Esophagus muscularis mucosa (tissue), 4 donors: ENCODE measurements around the gene RPL27A. TPM values are rescaled to one million over a fixed set of nuclear protein-coding genes. Genes with fewer than 3 reads are reported as not detected.
A peak's percentile ranks its signal among the peaks of the same experiment; 100 is the strongest.

Source experiments
- DNase-seq: peaks from one replicate; pipeline ENCODE4 v3.0.0-alpha.2; 2017; ENCODE audit errors: extremely low spot score
- H3K27ac ChIP-seq, 4 donors: fragments of 200-600 bp; sonication (generic); replicated peaks in 1 of 4; 1 replicate in 3 of 4; 2 replicates in 1 of 4; pipeline ENCODE4 v1.5.1; 2016 to 2019; ENCODE audit warnings: mild to moderate bottlenecking in 1 of 4
- H3K27me3 ChIP-seq, 4 donors: fragments of 200-600 bp; sonication (generic); one replicate each; pipeline versions ENCODE4 v1.5.1 to v1.6.0; 2016 to 2019
- H3K36me3 ChIP-seq, 4 donors: fragments of 200-600 bp; sonication (generic); one replicate each; pipeline ENCODE4 v1.5.1; 2016 to 2019
- H3K4me1 ChIP-seq, 4 donors: fragments of 200-600 bp; sonication (generic); one replicate each; pipeline ENCODE4 v1.5.1; 2016 to 2019
- H3K4me3 ChIP-seq, 4 donors: fragments of 200-600 bp; sonication (generic); 1 replicate in 2 of 4; 2 replicates in 2 of 4; pipeline ENCODE4 v1.5.1; 2016 to 2019; ENCODE audit warnings: mild to moderate bottlenecking in 4 of 4, moderate library complexity in 1 of 4
- H3K9me3 ChIP-seq, 4 donors: fragments of 200-600 bp; sonication (generic); 1 replicate in 3 of 4; 2 replicates in 1 of 4; pipeline ENCODE4 v1.5.1; 2016 to 2019
- CTCF ChIP-seq, 3 experiments: fragments of 200-600 bp in 2 of 3; fragments of 450-650 bp in 1 of 3; sonication (generic) in 2 of 3; IDR thresholded peaks; one replicate each; pipeline ENCODE4 v1.5.1; 2017 to 2019; ENCODE audit warnings: antibody characterized with exemption in 3 of 3, mild to moderate bottlenecking in 2 of 3, moderate library complexity in 1 of 3
- EP300 ChIP-seq: sonication (generic); formaldehyde crosslinking; IDR thresholded peaks from one replicate; pipeline ENCODE4 v1.6.1; 2017; ENCODE audit warnings: antibody characterized with exemption
- POLR2A ChIP-seq: fragments of 450-650 bp; IDR thresholded peaks from one replicate; pipeline ENCODE4 v1.6.1; 2017; ENCODE audit warnings: antibody characterized with exemption, moderate library complexity, mild to moderate bottlenecking, low read depth
- POLR2AphosphoS5 ChIP-seq, 2 donors: sonication (generic); formaldehyde crosslinking; IDR thresholded peaks; one replicate each; pipeline ENCODE4 v1.6.1; 2017; ENCODE audit warnings: antibody characterized with exemption in 2 of 2
- WGBS: methylation state at CpG from one replicate; pipeline ENCODE4 v1.1.5; 2018; 5-methylcytosine and 5-hydroxymethylcytosine counted together
- intact Hi-C: fragments of 100-400 bp; cut with DNase I; formaldehyde crosslinking; loops from one replicate; pipeline ENCODE4 v1.15.1; 2023
- total RNA-seq, 4 donors: library from RNA; depleted of rRNA; stranded (reverse); fragments of >200 nt; gene quantifications; one replicate each; pipeline versions ENCODE4 v1.1.0 to v1.2.1, GENCODE V29; 2016

Gene RPL27A
- total RNA-seq, 4 donors from 2014 or later, result 665 to 1,629 (median 791) TPM

DNA sequence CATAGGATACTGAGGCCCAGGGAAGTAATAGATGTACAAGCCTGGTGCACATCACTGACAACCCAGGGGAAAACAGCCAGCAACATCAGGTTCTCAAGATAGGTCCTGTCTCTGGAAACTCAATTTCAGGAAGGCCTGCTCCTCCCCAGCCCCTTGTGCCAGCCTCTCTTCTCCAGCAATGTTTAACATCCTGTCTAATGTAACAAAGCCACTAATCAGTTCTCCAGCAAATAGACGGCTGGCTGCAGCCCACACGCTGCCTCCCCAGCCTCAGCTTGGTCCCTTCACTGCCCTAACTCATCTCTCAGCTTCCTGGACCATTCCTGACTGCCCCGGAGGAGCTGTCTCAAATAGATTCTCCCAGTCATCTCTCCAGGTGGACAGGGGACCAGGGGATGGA, 37.8 kb downstream of the RPL27A start:
- Histone ChIP-seq H3K27ac (peak overlapping the region; percentile 90 to 97 (median 93)), H3K27me3 (no peaks in the 10 kb centered on the region), H3K9me3 (no peaks in the 10 kb centered on the region), H3K4me1 (peaks cover 77 to 98% (median 95%) of the 10 kb centered on the region in 4 donors), H3K36me3 (peaks cover 4 to 29% (median 16%) of the 10 kb centered on the region in 4 donors), H3K4me3 (no peak overlapping the region)
- no peak for TF ChIP-seq EP300
- TF ChIP-seq CTCF (IDR thresholded peaks at IDR 0.05), result no peak
- TF ChIP-seq POLR2AphosphoS5 (IDR thresholded peaks at IDR 0.05), result no peak
- TF ChIP-seq POLR2A, result no peak
- 12% methylated on average over 3 of the region's 3 CpGs for WGBS
- intact Hi-C loops, result no loop called here
- no peak for DNase-seq

GRCh38 chr11:8720868-8721608, 38.4 kb downstream of the RPL27A start:
- no peak for TF ChIP-seq EP300
- no peak for TF ChIP-seq CTCF (IDR thresholded peaks at IDR 0.05)
- TF ChIP-seq POLR2A, result no peak
- no peak for TF ChIP-seq POLR2AphosphoS5 (IDR thresholded peaks at IDR 0.05)
- H3K27me3 ChIP-seq, result no peaks in the 10 kb centered on the region
- H3K36me3 ChIP-seq, result peaks cover 4 to 27% (median 18%) of the 10 kb centered on the region in 4 donors
- WGBS, result 32% methylated on average over 4 of the region's 5 CpGs
- intact Hi-C loops, result no loop called here
- no peak overlapping the region for H3K4me3 ChIP-seq
- DNase-seq, result no peak
- H3K4me1 ChIP-seq, result peaks cover 71 to 91% (median 89%) of the 10 kb centered on the region in 4 donors
- no peaks in the 10 kb centered on the region for H3K9me3 ChIP-seq
- peak overlapping the region; percentile 90 to 97 (median 93) for H3K27ac ChIP-seq

DNA sequence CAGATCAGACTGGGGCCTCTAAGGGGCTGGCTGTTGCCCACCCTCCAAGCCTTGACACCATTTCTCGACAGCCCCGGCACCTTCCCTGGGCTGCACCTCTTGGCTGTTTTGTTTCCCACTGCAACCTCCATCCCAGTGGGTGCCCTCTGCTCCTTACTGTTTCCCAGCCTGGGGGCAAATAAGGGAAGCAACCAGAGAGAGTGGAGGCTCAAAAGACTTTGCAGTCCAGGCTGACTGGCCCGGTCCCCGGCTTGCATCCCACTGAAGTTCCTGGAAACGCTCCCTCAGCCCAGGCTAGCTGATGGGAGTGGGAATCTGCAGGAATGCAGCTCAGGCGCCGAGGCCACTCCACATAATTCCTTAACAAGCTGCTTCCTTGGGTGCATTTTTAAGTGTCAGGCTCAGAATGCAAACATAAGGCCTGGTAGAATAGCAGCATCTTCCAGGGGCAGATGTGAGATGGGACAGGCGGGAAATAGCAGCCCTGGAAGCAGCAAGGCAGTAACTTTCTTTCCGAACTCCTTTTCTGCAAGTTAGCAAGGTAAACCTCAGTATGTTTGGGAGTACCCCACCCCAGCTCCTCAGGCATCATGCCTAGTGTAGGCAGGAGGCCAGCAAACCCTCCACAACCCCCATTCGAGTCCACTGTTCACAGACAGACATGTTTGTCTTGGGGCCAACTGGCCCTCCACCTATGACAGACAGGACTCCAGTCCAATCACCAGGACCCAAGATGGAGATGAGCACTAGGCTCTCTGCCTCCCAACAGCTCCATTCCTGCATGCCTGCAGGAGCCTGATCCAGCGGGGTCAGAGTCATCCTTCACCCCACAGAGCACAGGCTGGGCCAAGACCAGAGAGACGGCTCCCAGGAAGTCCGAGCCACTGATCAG, 39.3 kb downstream of the RPL27A start:
- 34% methylated on average over 13 of the region's 13 CpGs for WGBS
- Histone ChIP-seq H3K36me3 (peaks cover 4 to 27% (median 19%) of the 10 kb centered on the region in 4 donors), H3K9me3 (no peaks in the 10 kb centered on the region), H3K27me3 (no peaks in the 10 kb centered on the region), H3K4me3 (no peak overlapping the region), H3K27ac (peak overlapping the region; percentile 90 to 97 (median 93)), H3K4me1 (peaks cover 67 to 90% (median 89%) of the 10 kb centered on the region in 4 donors)
- intact Hi-C loops, result no loop called here
- no peak for TF ChIP-seq POLR2A
- TF ChIP-seq POLR2AphosphoS5 (IDR thresholded peaks at IDR 0.05), result peak; percentile 24 to 48
- peak; percentile 41 for TF ChIP-seq EP300
- no peak for TF ChIP-seq CTCF (IDR thresholded peaks at IDR 0.05)
- DNase-seq, result no peak

DNA sequence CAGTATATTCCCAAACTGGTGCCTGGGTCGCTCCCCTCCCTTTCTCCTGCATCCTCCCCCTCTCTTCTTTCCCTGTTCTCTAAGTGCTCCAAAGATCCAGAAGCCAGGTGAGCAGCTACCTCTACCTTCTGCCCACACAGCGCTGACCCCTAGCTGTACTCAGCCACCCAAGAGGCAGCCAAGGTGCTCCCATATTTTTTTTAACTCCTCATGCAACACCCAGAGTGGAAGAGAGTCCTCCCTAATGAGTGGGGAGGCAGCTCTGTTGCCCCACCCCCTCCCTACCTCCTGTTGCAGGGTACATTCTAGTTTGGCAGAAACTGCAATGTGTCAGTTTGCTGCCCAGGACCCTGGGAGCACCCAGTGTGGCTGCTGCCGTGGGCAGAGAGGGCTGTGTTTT, 40.2 kb downstream of the RPL27A start:
- no peaks in the 10 kb centered on the region for H3K9me3 ChIP-seq
- peak overlapping the region; percentile 90 to 97 (median 93) for H3K27ac ChIP-seq
- DNase-seq, result no peak
- intact Hi-C loops, result no loop called here
- 76% methylated on average over 2 of the region's 3 CpGs for WGBS
- TF ChIP-seq EP300 (no peak), CTCF (IDR thresholded peaks at IDR 0.05) (no peak), POLR2A (no peak), POLR2AphosphoS5 (IDR thresholded peaks at IDR 0.05) (no peak)
- H3K4me3 ChIP-seq, result no peak overlapping the region
- H3K36me3 ChIP-seq, result peaks cover 4 to 21% (median 19%) of the 10 kb centered on the region in 4 donors
- peaks cover 66 to 90% (median 89%) of the 10 kb centered on the region in 4 donors for H3K4me1 ChIP-seq
- no peaks in the 10 kb centered on the region for H3K27me3 ChIP-seq
